B cell (primary cell): ENCODE measurements around the gene PLPP2. TPM values are rescaled to one million over a fixed set of nuclear protein-coding genes. Genes with fewer than 3 reads are reported as not detected.

ENCODE experiments used
- ATAC-seq: fragments of 200-7000 bp; cut with Tn5 transposase; one replicate; pipeline ENCODE4 v1.10.0; 2021; ENCODE audit warnings: low read depth, mild to moderate bottlenecking, moderate number of reproducible peaks, moderate library complexity
- CTCF ChIA-PET: fragments of 350-600 bp; sonication (Branson Sonifier 250); formaldehyde crosslinking; loops from one replicate; lab custom pipeline; 2021; ENCODE audit warnings: antibody characterized with exemption, inconsistent platforms; lab: Charles Lee
- POLR2A ChIA-PET: fragments of 350-600 bp; sonication (Branson Sonifier 250); formaldehyde crosslinking; loops from one replicate; lab custom pipeline; 2021; ENCODE audit warnings: antibody characterized with exemption; lab: Charles Lee
- DNase-seq: peaks from one replicate; pipeline ENCODE4 v3.0.0; 2013
- H2AFZ ChIP-seq: 2 replicates; pipeline ENCODE4 v1.6.1; 2012; ENCODE audit warnings: mild to moderate bottlenecking, low read depth, low read length; ENCODE audit not compliant: insufficient read depth, poor library complexity, severe bottlenecking
- H3K27ac ChIP-seq, 2 donors: 1 replicate in 1 of 2; 2 replicates in 1 of 2; pipeline ENCODE4 v1.5.1; 2012 to 2013; ENCODE audit warnings: low read length in 2 of 2, mild to moderate bottlenecking in 2 of 2, moderate library complexity in 1 of 2
- H3K27me3 ChIP-seq, 4 experiments: fragments of 200-600 bp in 1 of 4; sonication (generic) in 1 of 4; replicated peaks in 1 of 4; 1 replicate in 2 of 4; 2 replicates in 2 of 4; pipeline versions ENCODE4 v1.6.1 to v1.7.0; 2013 to 2016; ENCODE audit warnings: low read length in 3 of 4, mild to moderate bottlenecking in 2 of 4, mixed read lengths in 1 of 4, moderate library complexity in 1 of 4; ENCODE audit not compliant: insufficient read depth in 4 of 4, control insufficient read depth in 3 of 4; ENCODE audit errors: control extremely low read depth in 1 of 4
- H3K36me3 ChIP-seq, 2 experiments: replicated peaks in 1 of 2; 1 replicate in 1 of 2; 2 replicates in 1 of 2; pipeline versions ENCODE4 v1.6.1 to v1.7.1; 2013; ENCODE audit warnings: low read length in 1 of 2; ENCODE audit not compliant: insufficient read depth in 2 of 2, control insufficient read depth in 1 of 2; ENCODE audit errors: control extremely low read depth in 1 of 2, extremely low read depth in 1 of 2
- H3K4me1 ChIP-seq, 2 donors: fragments of 200-600 bp in 1 of 2; sonication (generic) in 1 of 2; 1 replicate in 1 of 2; 2 replicates in 1 of 2; pipeline versions ENCODE4 v1.5.1 to v1.6.1; 2013 to 2017; ENCODE audit warnings: low read length in 2 of 2; ENCODE audit not compliant: control insufficient read depth in 2 of 2, insufficient read depth in 2 of 2
- H3K4me2 ChIP-seq: replicated peaks from 2 replicates; pipeline ENCODE3; 2012; ENCODE audit warnings: mild to moderate bottlenecking, low read depth, low read length; ENCODE audit not compliant: poor library complexity, severe bottlenecking
- H3K4me3 ChIP-seq, 5 experiments: fragments of 200-600 bp in 1 of 5; sonication (generic) in 1 of 5; 1 replicate in 3 of 5; 2 replicates in 2 of 5; pipeline versions ENCODE4 v1.5.1 to v1.7.0; 2011 to 2016; ENCODE audit warnings: low read length in 4 of 5, mild to moderate bottlenecking in 4 of 5, low read depth in 2 of 5, control low read depth in 1 of 5, moderate library complexity in 1 of 5; ENCODE audit not compliant: insufficient read depth in 1 of 5; ENCODE audit errors: control extremely low read depth in 1 of 5, extremely low read depth in 1 of 5
- H3K79me2 ChIP-seq: fragments of 200-600 bp; sonication (generic); one replicate; pipeline ENCODE4 v1.6.0; 2016; ENCODE audit warnings: low read length; ENCODE audit not compliant: control insufficient read depth, insufficient read depth
- H3K9ac ChIP-seq: fragments of 200-600 bp; sonication (generic); 2 replicates; pipeline ENCODE4 v1.6.1; 2017; ENCODE audit warnings: mild to moderate bottlenecking, low read length, moderate library complexity
- H3K9me3 ChIP-seq, 3 donors: one replicate each; pipeline versions ENCODE4 v1.6.1 to v1.7.1; 2013; ENCODE audit warnings: low read length in 2 of 3; ENCODE audit not compliant: control insufficient read depth in 2 of 3, insufficient read depth in 1 of 3; ENCODE audit errors: control extremely low read depth in 1 of 3
- H4K20me1 ChIP-seq: 2 replicates; pipeline ENCODE4 v1.6.0; 2012; ENCODE audit warnings: mild to moderate bottlenecking, low read length; ENCODE audit not compliant: insufficient read depth, control insufficient read depth, poor library complexity, severe bottlenecking
- H3K27ac Mint-ChIP-seq: one replicate; pipeline ENCODE4 v1.8.0; 2021; ENCODE audit warnings: mixed read lengths
- H3K27me3 Mint-ChIP-seq: one replicate; pipeline ENCODE4 v1.8.0; 2021; ENCODE audit warnings: mixed read lengths
- H3K4me1 Mint-ChIP-seq: one replicate; pipeline ENCODE4 v1.8.0; 2021; ENCODE audit warnings: mixed read lengths
- H3K4me3 Mint-ChIP-seq: one replicate; pipeline ENCODE4 v1.8.0; 2021; ENCODE audit warnings: mixed read lengths
- H3K9me3 Mint-ChIP-seq: one replicate; pipeline ENCODE4 v1.8.0; 2022; ENCODE audit warnings: mixed read lengths; ENCODE audit not compliant: insufficient read depth
- EZH2 ChIP-seq: IDR thresholded peaks from 2 replicates; pipeline ENCODE4 v1.6.1; 2012; ENCODE audit warnings: borderline replicate concordance, low read depth, mild to moderate bottlenecking, moderate library complexity, low read length; ENCODE audit not compliant: insufficient read depth, poor library complexity, severe bottlenecking
- WGBS: methylation state at CpG from one replicate; pipeline ENCODE4 v1.1.5; 2013; ENCODE audit warnings: missing lambda C conversion rate; ENCODE audit not compliant: insufficient coverage; 5-methylcytosine and 5-hydroxymethylcytosine counted together
- intact Hi-C: fragments of 100-400 bp; cut with micrococcal nuclease; formaldehyde crosslinking; loops from one replicate; pipeline ENCODE4 v1.10.0; 2022
- polyA plus RNA-seq: library from polyadenylated mRNA; depleted of rRNA; stranded (reverse); fragments of >200 nt; gene quantifications from 2 replicates; pipeline ENCODE4 v1.2.3, GENCODE V29; 2012
- total RNA-seq, 2 donors: library from RNA; stranded (reverse); fragments of 120-200 nt in 1 of 2; gene quantifications; 1 replicate in 1 of 2; 2 replicates in 1 of 2; pipeline versions ENCODE4 v1.2.3 to v1.2.4, GENCODE V29; 2013 to 2022
- TF ChIP-seq, protein P1 (sequence below): fragments of 200-600 bp; IDR thresholded peaks from one replicate; pipeline ENCODE4 v1.8.0; 2022; ENCODE audit warnings: antibody characterized with exemption, mild to moderate bottlenecking

Gene PLPP2
- total and polyA plus RNA-seq, 2 donors (not counting 1 experiment from before 2014, with no cell fraction given) = 0.37 to 1.3 TPM

DNA sequence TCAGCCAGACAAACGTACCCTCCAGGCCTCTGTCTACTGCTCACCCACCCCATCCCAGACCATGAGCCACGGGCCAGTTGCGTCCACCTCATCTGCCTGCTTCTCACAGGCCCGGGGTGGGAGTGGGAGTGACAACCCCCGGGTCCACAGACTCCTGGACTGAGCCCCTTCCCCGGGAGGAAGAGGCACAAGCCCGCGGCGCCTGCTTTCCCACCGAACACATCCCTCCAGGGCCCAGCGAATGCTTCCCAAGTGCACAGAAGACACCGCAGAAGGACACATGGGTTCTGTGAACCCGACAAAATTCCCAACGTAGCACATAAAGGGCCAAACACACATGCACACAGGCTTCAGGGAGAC lies 18.0 kb upstream of the PLPP2 start:
- POLR2A ChIA-PET = no interaction called here
- peaks cover 13% of the 10 kb centered on the region for H4K20me1 ChIP-seq
- H3K9me3 Mint-ChIP-seq = no peaks in the 10 kb centered on the region
- H3K4me2 ChIP-seq = no peak overlapping the region
- H2AFZ ChIP-seq = no peak overlapping the region
- H3K27ac Mint-ChIP-seq = no peak overlapping the region
- TF ChIP-seq EZH2 = no peak
- TF ChIP-seq, protein P1, sequence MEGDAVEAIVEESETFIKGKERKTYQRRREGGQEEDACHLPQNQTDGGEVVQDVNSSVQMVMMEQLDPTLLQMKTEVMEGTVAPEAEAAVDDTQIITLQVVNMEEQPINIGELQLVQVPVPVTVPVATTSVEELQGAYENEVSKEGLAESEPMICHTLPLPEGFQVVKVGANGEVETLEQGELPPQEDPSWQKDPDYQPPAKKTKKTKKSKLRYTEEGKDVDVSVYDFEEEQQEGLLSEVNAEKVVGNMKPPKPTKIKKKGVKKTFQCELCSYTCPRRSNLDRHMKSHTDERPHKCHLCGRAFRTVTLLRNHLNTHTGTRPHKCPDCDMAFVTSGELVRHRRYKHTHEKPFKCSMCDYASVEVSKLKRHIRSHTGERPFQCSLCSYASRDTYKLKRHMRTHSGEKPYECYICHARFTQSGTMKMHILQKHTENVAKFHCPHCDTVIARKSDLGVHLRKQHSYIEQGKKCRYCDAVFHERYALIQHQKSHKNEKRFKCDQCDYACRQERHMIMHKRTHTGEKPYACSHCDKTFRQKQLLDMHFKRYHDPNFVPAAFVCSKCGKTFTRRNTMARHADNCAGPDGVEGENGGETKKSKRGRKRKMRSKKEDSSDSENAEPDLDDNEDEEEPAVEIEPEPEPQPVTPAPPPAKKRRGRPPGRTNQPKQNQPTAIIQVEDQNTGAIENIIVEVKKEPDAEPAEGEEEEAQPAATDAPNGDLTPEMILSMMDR = no peak
- no peak overlapping the region for H3K4me3 ChIP-seq
- intact Hi-C loops = no loop called here
- CTCF ChIA-PET = no interaction called here
- H3K4me3 Mint-ChIP-seq = no peak overlapping the region
- H3K27ac ChIP-seq = no peak overlapping the region
- DNase-seq = no peak
- no peak overlapping the region for H3K9ac ChIP-seq
- peaks cover 4% of the 10 kb centered on the region for H3K79me2 ChIP-seq
- no peaks in the 10 kb centered on the region for H3K4me1 ChIP-seq
- H3K27me3 Mint-ChIP-seq = no peaks in the 10 kb centered on the region
- WGBS = 95% methylated on average over 12 of the region's 14 CpGs
- no peak for ATAC-seq
- peaks cover 0 to 30% of the 10 kb centered on the region in 2 experiments for H3K36me3 ChIP-seq
- H3K4me1 Mint-ChIP-seq = no peaks in the 10 kb centered on the region
- no peaks in the 10 kb centered on the region for H3K27me3 ChIP-seq
- no peaks in the 10 kb centered on the region for H3K9me3 ChIP-seq

DNA sequence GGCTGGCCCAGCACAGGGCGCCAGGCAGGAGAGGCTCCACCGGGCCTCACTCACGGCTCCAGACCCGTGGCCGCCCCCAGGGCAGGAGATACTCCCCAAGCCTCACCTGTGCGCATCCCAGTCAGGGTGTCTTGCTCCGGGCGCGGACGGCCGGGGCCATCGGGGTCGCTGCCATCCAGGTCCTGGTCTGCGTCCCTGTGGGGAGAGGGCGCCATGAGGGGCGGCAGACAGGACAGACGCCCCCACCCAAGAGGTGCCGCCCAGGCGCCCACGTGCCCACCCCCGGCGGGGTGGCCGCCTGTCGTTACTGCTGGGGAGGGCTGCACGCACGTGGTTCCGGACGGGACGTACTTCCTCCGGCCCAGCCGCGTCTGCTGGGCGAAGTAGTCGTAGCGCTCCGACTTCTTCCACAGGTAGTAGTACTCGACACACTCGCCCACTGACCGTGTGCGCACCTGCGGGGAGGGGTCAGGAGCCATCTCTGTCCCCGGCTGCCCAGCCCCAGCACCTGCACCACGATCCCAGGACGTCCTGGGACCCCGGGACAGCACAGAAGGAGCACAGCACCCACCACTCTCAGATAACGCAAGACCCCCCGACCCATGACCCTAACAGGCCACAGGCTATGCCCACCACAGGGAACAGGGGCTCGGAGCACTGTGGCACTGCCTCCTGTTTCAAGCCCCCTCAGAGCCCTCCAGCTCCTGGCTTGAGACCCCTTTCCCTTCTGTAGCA lies 17.4 kb upstream of the PLPP2 start:
- H3K4me1 Mint-ChIP-seq = no peaks in the 10 kb centered on the region
- H3K27ac Mint-ChIP-seq = no peak overlapping the region
- H3K4me1 ChIP-seq = no peaks in the 10 kb centered on the region
- intact Hi-C loops = no loop called here
- H3K36me3 ChIP-seq = peaks cover 0 to 26% of the 10 kb centered on the region in 2 experiments
- H4K20me1 ChIP-seq = peaks cover 13% of the 10 kb centered on the region
- H2AFZ ChIP-seq = no peak overlapping the region
- H3K79me2 ChIP-seq = peaks cover 4% of the 10 kb centered on the region
- H3K9me3 ChIP-seq = no peaks in the 10 kb centered on the region
- no peak overlapping the region for H3K4me2 ChIP-seq
- no peak overlapping the region for H3K9ac ChIP-seq
- H3K4me3 ChIP-seq = no peak overlapping the region
- no peaks in the 10 kb centered on the region for H3K27me3 Mint-ChIP-seq
- no peak overlapping the region for H3K27ac ChIP-seq
- DNase-seq (no peak), ATAC-seq (no peak)
- no peak for TF ChIP-seq EZH2
- TF ChIP-seq, protein P1 = no peak
- no peaks in the 10 kb centered on the region for H3K9me3 Mint-ChIP-seq
- no peak overlapping the region for H3K4me3 Mint-ChIP-seq
- 98% methylated on average over 48 of the region's 48 CpGs for WGBS
- POLR2A ChIA-PET = no interaction called here
- CTCF ChIA-PET = no interaction called here
- H3K27me3 ChIP-seq = no peaks in the 10 kb centered on the region
